Endothelial cell of umbilical vein (primary cell): Measurements from ENCODE around the gene PRR7. TPM values are rescaled to one million over a fixed set of nuclear protein-coding genes. Genes with fewer than 3 reads are reported as not detected.
A peak's percentile ranks its signal among the peaks of the same experiment; 100 is the strongest.

ENCODE experiments used
- BruUV-seq: library from RNA; stranded (reverse); fragments of 400-500 nt; replicated peaks from 2 replicates; lab custom pipeline; 2021; lab: Mats Ljungman, UMichigan
- CTCF ChIA-PET: fragments of 300-600, 350-600 bp; sonication (Branson Sonifier 250); formaldehyde crosslinking; loops from one replicate; lab custom pipeline; 2021; ENCODE audit warnings: antibody characterized with exemption, inconsistent platforms; lab: Charles Lee
- POLR2A ChIA-PET: fragments of 300-600, 350-600 bp; sonication (Branson Sonifier 250); formaldehyde crosslinking; loops from one replicate; lab custom pipeline; 2021; ENCODE audit warnings: antibody characterized with exemption, inconsistent platforms; lab: Charles Lee
- DNase-seq: peaks from one replicate; pipeline ENCODE4 v3.0.0-alpha.2; 2011; ENCODE audit warnings: low read depth, low spot score
- FAIRE-seq: peaks from 2 replicates; lab custom pipeline; 2011; peaks lifted over from hg19 to GRCh38; lab: Jason Lieb, UNC
- H2AFZ ChIP-seq: 2 replicates; pipeline ENCODE4 v1.6.0; 2012; ENCODE audit warnings: low read depth, low read length, control low read depth, inconsistent platforms
- H3K27ac ChIP-seq: 2 replicates; pipeline ENCODE4 v1.5.1; 2011; ENCODE audit warnings: low read depth, mild to moderate bottlenecking, control low read depth, low read length, moderate library complexity; ENCODE audit not compliant: insufficient read depth
- H3K27me3 ChIP-seq, 2 experiments: 2 replicates each; pipeline versions ENCODE4 v1.6.0 to v1.6.1; 2011; ENCODE audit warnings: low read length in 2 of 2, mixed read lengths in 1 of 2; ENCODE audit not compliant: control insufficient read depth in 2 of 2, insufficient read depth in 2 of 2
- H3K36me3 ChIP-seq, 2 experiments: 2 replicates in 1 of 2; 3 replicates in 1 of 2; pipeline ENCODE4 v1.5.1; 2011; ENCODE audit warnings: low read length in 2 of 2, mild to moderate bottlenecking in 1 of 2, moderate library complexity in 1 of 2; ENCODE audit not compliant: control insufficient read depth in 2 of 2, insufficient read depth in 2 of 2; ENCODE audit errors: extremely low read depth in 1 of 2
- H3K4me1 ChIP-seq: 3 replicates; pipeline ENCODE4 v1.5.1; 2011; ENCODE audit warnings: mild to moderate bottlenecking, low read length; ENCODE audit not compliant: control insufficient read depth, insufficient read depth; ENCODE audit errors: extremely low read depth
- H3K4me2 ChIP-seq: 2 replicates; pipeline ENCODE4 v1.6.1; 2011; ENCODE audit warnings: low read length, control low read depth, mixed read lengths; ENCODE audit not compliant: insufficient read depth
- H3K4me3 ChIP-seq, 3 experiments: fragments of 200-600 bp in 1 of 3; sonication (generic), shearing (Covaris generic) in 1 of 3; replicated peaks in 1 of 3; 2 replicates each; pipeline ENCODE4 v1.5.1; 2011 to 2016; ENCODE audit warnings: control low read depth in 3 of 3, low read length in 3 of 3, mild to moderate bottlenecking in 2 of 3, inconsistent platforms in 1 of 3, low read depth in 1 of 3, moderate library complexity in 1 of 3; ENCODE audit not compliant: insufficient read depth in 1 of 3
- H3K79me2 ChIP-seq: 2 replicates; pipeline ENCODE4 v1.6.0; 2012; ENCODE audit warnings: low read length, inconsistent platforms; ENCODE audit not compliant: control insufficient read depth, insufficient read depth
- H3K9ac ChIP-seq: replicated peaks from 2 replicates; pipeline ENCODE3; 2011; ENCODE audit warnings: low read length, control low read depth; ENCODE audit not compliant: insufficient read depth; ENCODE audit errors: extremely low read depth
- H3K9me1 ChIP-seq: replicated peaks from 3 replicates; pipeline ENCODE4 v1.6.0; 2011; ENCODE audit warnings: mild to moderate bottlenecking, low read length; ENCODE audit not compliant: control insufficient read depth, insufficient read depth; ENCODE audit errors: extremely low read depth
- H3K9me3 ChIP-seq: replicated peaks from 2 replicates; pipeline ENCODE4 v1.5.1; 2012; ENCODE audit warnings: low read length, inconsistent platforms; ENCODE audit not compliant: control insufficient read depth, insufficient read depth
- H4K20me1 ChIP-seq: replicated peaks from 2 replicates; pipeline ENCODE3; 2011; ENCODE audit warnings: mild to moderate bottlenecking, low read length; ENCODE audit not compliant: control insufficient read depth, insufficient read depth; ENCODE audit errors: extremely low read depth
- EZH2 ChIP-seq: IDR thresholded peaks from 2 replicates; pipeline ENCODE4 v1.6.1; 2012; ENCODE audit warnings: borderline replicate concordance, low read depth, mild to moderate bottlenecking, moderate library complexity, low read length, inconsistent platforms; ENCODE audit not compliant: severe bottlenecking
- GATA2 ChIP-seq: IDR thresholded peaks from 2 replicates; pipeline ENCODE4 v1.7.0; 2011; ENCODE audit warnings: low read depth, mild to moderate bottlenecking, moderate library complexity, mixed read lengths, low read length; ENCODE audit not compliant: insufficient read length, insufficient read depth
- MYC ChIP-seq: IDR thresholded peaks from one replicate; pipeline ENCODE4 v1.6.1; 2011; ENCODE audit warnings: mild to moderate bottlenecking, low read depth, low read length
- POLR2A ChIP-seq: IDR thresholded peaks from 2 replicates; pipeline ENCODE4 v1.6.1; 2012; ENCODE audit warnings: low read depth, mild to moderate bottlenecking, control low read depth, low read length
- POLR2AphosphoS5 ChIP-seq: IDR thresholded peaks from 2 replicates; pipeline ENCODE4 v1.6.1; 2012; ENCODE audit warnings: low read depth, mild to moderate bottlenecking, control low read depth, low read length, moderate library complexity; ENCODE audit not compliant: insufficient read depth
- dilution Hi-C: fragments of 300-500 bp; cut with MboI; formaldehyde crosslinking; loops from one replicate; pipeline ENCODE4 v1.15.0; 2019; ENCODE audit warnings: low sequenced_read_pairs; ENCODE audit not compliant: extremely low pct_ligation_motif_present
- intact Hi-C: fragments of 100-400 bp; cut with micrococcal nuclease; formaldehyde crosslinking; loops from one replicate; pipeline ENCODE4 v1.10.0; 2022
- polyA plus RNA-seq, 4 experiments: library from polyadenylated mRNA; depleted of rRNA in 3 of 4; stranded (reverse) in 3 of 4; unstranded in 1 of 4; fragments of >200 nt; gene quantifications; 2 replicates each; pipeline versions ENCODE4 v1.2.1 to v1.2.3, GENCODE V29; 2011 to 2012; ENCODE audit warnings: missing spikeins in 1 of 4
- total RNA-seq: library from RNA; stranded (reverse); gene quantifications from 2 replicates; pipeline ENCODE4 v1.2.3, GENCODE V29; 2021
- TF ChIP-seq, protein P1 (sequence below): IDR thresholded peaks from 2 replicates; pipeline ENCODE4 v1.6.1; 2011; ENCODE audit not compliant: insufficient read depth, insufficient read length
- TF ChIP-seq, protein P2 (sequence below), 2 donors: IDR thresholded peaks; 1 replicate in 1 of 2; 2 replicates in 1 of 2; pipeline ENCODE4 v1.5.1; 2011; ENCODE audit warnings: low read length in 2 of 2, mild to moderate bottlenecking in 2 of 2, moderate library complexity in 2 of 2, control low read depth in 1 of 2, inconsistent platforms in 1 of 2, low read depth in 1 of 2; ENCODE audit not compliant: insufficient read depth in 1 of 2; ENCODE audit errors: extremely low read depth in 1 of 2

Gene PRR7
- total and polyA plus RNA-seq, 2 donors (not counting 3 experiments of a cell fraction or from before 2014, with no cell fraction given): 6.5 to 6.6 TPM

DNA sequence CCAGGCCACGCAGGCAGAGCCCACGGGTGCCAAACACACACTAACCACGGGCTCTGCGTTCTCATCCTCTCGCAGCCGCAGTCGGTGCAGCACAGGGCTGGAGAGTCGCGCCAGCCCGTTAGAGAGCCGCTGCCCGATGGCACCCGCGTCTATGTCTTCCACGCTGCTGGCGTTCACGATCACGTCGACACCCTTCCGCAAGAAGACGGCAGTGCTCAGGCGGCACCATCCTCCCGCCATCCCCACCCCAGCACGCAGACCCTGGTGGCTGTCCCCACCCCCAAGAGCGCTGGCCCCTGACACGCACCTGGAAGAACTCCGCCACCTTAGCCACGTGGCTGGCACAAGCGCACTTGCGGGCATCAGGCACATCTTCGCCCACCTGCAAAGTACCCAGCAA is 20.8 kb downstream of the PRR7 start:
- TSS peak; percentile 4 for BruUV-seq
- no peak overlapping the region for H3K4me3 ChIP-seq
- DNase-seq: no peak
- H3K4me1 ChIP-seq: peaks cover 38% of the 10 kb centered on the region
- H3K4me2 ChIP-seq: no peak overlapping the region
- no peak overlapping the region for H2AFZ ChIP-seq
- TF ChIP-seq MYC (no peak), GATA2 (no peak)
- TF ChIP-seq, protein P1, sequence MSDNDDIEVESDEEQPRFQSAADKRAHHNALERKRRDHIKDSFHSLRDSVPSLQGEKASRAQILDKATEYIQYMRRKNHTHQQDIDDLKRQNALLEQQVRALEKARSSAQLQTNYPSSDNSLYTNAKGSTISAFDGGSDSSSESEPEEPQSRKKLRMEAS: no peak
- H3K27me3 ChIP-seq: no peaks in the 10 kb centered on the region
- intact Hi-C loops: no loop called here
- H3K27ac ChIP-seq: no peak overlapping the region
- H3K79me2 ChIP-seq: peaks cover 44% of the 10 kb centered on the region
- FAIRE-seq: no peak
- H3K9me3 ChIP-seq: no peaks in the 10 kb centered on the region
- no peaks in the 10 kb centered on the region for H3K9me1 ChIP-seq
- H3K36me3 ChIP-seq: peaks cover 16 to 34% of the 10 kb centered on the region in 2 experiments
- ChIA-PET CTCF (interaction anchor here (0.7 to 1.0 kb wide), 2 partner anchors 10 to 12 kb away, joined by 3 to 7 read pairs; no protein-coding TSS in a partner anchor), POLR2A (no interaction called here)
- no peaks in the 10 kb centered on the region for H4K20me1 ChIP-seq
- dilution Hi-C loops: no loop called here
- no peak overlapping the region for H3K9ac ChIP-seq

DNA sequence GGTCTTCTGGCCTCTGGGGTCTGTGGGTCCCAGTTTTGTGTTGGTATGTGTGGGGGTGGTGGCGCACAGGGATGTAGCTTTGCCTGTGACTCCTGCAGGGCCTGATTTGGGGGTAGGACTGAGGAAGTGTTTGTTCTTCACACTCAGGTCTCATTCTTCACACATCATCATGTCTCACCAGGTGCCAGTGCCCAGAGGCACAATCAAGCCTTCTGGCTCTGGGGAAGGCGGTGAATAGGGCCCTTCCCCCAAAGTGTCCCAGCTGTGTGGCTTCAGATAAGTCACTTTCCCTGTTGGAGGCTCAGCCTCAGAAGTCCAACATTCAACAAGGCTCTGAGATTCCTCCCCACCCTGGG is 21.7 kb downstream of the PRR7 start:
- H3K9ac ChIP-seq: no peak overlapping the region
- no peak overlapping the region for H3K27ac ChIP-seq
- dilution Hi-C loops: no loop called here
- ChIA-PET POLR2A (no interaction called here), CTCF (interaction anchor here (1.0 kb wide), 1 partner anchor 13 kb away, joined by 7 read pairs; no protein-coding TSS in a partner anchor)
- no peaks in the 10 kb centered on the region for H3K27me3 ChIP-seq
- no peak overlapping the region for H2AFZ ChIP-seq
- H3K4me2 ChIP-seq: no peak overlapping the region
- no peaks in the 10 kb centered on the region for H3K9me3 ChIP-seq
- no peak for DNase-seq
- FAIRE-seq: no peak
- intact Hi-C loops: no loop called here
- no peaks in the 10 kb centered on the region for H3K9me1 ChIP-seq
- peaks cover 32% of the 10 kb centered on the region for H3K4me1 ChIP-seq
- peaks cover 16 to 34% of the 10 kb centered on the region in 2 experiments for H3K36me3 ChIP-seq
- peaks cover 49% of the 10 kb centered on the region for H3K79me2 ChIP-seq
- TF ChIP-seq POLR2A: no peak
- TF ChIP-seq, protein P1: no peak
- TF ChIP-seq, protein P2, sequence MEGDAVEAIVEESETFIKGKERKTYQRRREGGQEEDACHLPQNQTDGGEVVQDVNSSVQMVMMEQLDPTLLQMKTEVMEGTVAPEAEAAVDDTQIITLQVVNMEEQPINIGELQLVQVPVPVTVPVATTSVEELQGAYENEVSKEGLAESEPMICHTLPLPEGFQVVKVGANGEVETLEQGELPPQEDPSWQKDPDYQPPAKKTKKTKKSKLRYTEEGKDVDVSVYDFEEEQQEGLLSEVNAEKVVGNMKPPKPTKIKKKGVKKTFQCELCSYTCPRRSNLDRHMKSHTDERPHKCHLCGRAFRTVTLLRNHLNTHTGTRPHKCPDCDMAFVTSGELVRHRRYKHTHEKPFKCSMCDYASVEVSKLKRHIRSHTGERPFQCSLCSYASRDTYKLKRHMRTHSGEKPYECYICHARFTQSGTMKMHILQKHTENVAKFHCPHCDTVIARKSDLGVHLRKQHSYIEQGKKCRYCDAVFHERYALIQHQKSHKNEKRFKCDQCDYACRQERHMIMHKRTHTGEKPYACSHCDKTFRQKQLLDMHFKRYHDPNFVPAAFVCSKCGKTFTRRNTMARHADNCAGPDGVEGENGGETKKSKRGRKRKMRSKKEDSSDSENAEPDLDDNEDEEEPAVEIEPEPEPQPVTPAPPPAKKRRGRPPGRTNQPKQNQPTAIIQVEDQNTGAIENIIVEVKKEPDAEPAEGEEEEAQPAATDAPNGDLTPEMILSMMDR (IDR thresholded peaks at IDR 0.05; ENCODE audit: extremely low read depth in 1 of 2, insufficient read depth in 1 of 2, low read depth in 1 of 2, low read length in 2 of 2): no peak
- no peak for TF ChIP-seq MYC
- no peak for TF ChIP-seq GATA2
- TF ChIP-seq POLR2AphosphoS5: no peak
- no peak for TF ChIP-seq EZH2
- BruUV-seq: no TSS peak
- no peaks in the 10 kb centered on the region for H4K20me1 ChIP-seq
- no peak overlapping the region for H3K4me3 ChIP-seq
